ENCODE results near the gene CEP290.
A peak's percentile ranks its signal among the peaks of the same experiment; 100 is the strongest.
"Not testable (repeated sequence)": the region's sequence is repeated elsewhere in the genome, so short reads cannot be mapped to it uniquely, and the experiment has no call there.

Gene CEP290

DNA sequence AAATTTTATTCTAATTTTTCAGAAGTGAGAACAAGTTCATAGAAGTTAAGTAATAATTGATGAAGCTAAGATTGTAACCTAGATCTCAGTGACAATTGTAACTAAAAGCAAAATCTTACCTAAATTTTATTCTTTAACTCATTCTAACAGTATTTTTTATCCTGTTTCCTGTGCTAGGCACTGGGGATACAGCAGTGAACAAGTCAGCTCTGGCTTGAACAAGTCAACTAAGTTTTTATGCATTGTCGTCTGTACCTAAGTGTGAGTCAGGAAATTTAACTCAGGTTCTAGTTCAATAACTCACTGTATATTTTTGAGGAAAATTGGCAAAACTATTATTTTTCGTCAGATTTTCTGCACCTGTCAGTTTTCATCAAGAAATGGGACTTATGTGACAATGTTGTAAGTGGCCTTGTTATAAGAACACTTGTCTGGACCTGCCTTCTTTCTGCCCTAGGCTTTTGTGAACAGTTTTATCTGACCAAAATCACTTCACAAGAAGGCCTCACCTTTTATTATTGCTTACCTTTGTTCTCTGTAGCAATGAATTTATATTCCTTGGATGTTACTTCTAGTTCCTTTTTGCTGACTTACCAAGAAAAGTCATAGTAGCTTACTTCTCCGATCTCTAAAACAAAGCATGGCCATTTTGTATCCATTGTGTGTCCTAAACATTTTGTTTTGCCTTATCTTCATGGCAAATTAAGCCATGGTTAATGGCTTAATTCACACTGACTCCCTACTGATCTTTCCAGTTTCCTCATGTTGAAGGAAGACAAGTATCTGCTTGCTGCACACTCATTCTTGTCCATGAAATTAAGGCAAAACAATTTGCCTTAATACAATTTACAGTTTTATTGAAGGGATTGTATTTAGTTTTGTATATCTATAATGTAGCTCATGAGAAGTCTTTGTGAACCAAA is 2.9 kb upstream of the CEP290 start:
- no peak for TF ChIP-seq FOXM1 (IDR thresholded peaks at IDR 0.05; ENCODE audit: borderline replicate concordance)
- TF ChIP-seq L3MBTL2 (conservative IDR thresholded peaks at IDR 0.05) = no peak
- no peak for TF ChIP-seq CTBP1 (IDR thresholded peaks at IDR 0.05; ENCODE audit: borderline replicate concordance)
- TF ChIP-seq TARDBP (IDR thresholded peaks at IDR 0.05) = no peak
- TF ChIP-seq ZNF384 (IDR thresholded peaks at IDR 0.05) = no peak
- TF ChIP-seq NFRKB (IDR thresholded peaks at IDR 0.05) = no peak
- no peak for TF ChIP-seq BHLHE40 (IDR thresholded peaks at IDR 0.05; ENCODE audit: borderline replicate concordance)
- TF ChIP-seq LEF1 (IDR thresholded peaks at IDR 0.05; ENCODE audit: borderline replicate concordance) = no peak
- TF ChIP-seq FOXA1 (IDR thresholded peaks at IDR 0.05) = no peak
- TF ChIP-seq SP1 (IDR thresholded peaks at IDR 0.05) = no peak
- no peak for DNase-seq (ENCODE audit: extremely low spot score)
- POLR2A ChIA-PET = no interaction called here
- CTCF ChIA-PET = no interaction called here

- no peak for DNase-seq (ENCODE audit: extremely low spot score)
- CTCF ChIA-PET = no interaction called here
Observed at GRCh38 chr12:88144037-88144436, 2.1 kb upstream of the CEP290 start.

GRCh38 chr12:88142610-88142991 is 713 bp upstream of the CEP290 start:
- no peak for TF ChIP-seq ZNF384 (IDR thresholded peaks at IDR 0.05)
- TF ChIP-seq NFRKB (IDR thresholded peaks at IDR 0.05) = no peak
- no peak for TF ChIP-seq LEF1 (IDR thresholded peaks at IDR 0.05; ENCODE audit: borderline replicate concordance)
- TF ChIP-seq, protein P1, sequence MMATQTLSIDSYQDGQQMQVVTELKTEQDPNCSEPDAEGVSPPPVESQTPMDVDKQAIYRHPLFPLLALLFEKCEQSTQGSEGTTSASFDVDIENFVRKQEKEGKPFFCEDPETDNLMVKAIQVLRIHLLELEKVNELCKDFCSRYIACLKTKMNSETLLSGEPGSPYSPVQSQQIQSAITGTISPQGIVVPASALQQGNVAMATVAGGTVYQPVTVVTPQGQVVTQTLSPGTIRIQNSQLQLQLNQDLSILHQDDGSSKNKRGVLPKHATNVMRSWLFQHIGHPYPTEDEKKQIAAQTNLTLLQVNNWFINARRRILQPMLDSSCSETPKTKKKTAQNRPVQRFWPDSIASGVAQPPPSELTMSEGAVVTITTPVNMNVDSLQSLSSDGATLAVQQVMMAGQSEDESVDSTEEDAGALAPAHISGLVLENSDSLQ (IDR thresholded peaks at IDR 0.05) = no peak
- no peak for TF ChIP-seq FOXK2 (IDR thresholded peaks at IDR 0.05)
- no peak for TF ChIP-seq SP1 (IDR thresholded peaks at IDR 0.05)
- no peak for TF ChIP-seq L3MBTL2 (conservative IDR thresholded peaks at IDR 0.05)
- ChIA-PET POLR2A (interaction anchor here (0.9 to 1.7 kb wide), 6 partner anchors 11 to 437 kb away, joined by 3 to 5 read pairs (median 4); partner anchors contain the start of gene KITLG), CTCF (no interaction called here)
- peak; percentile 4 for DNase-seq (ENCODE audit: extremely low spot score)

More at GRCh38 chr12:88144037-88144436, 2.1 kb upstream of the CEP290 start:
- no peak for TF ChIP-seq CTBP1 (IDR thresholded peaks at IDR 0.05; ENCODE audit: borderline replicate concordance)
- no peak for TF ChIP-seq FOXA1 (IDR thresholded peaks at IDR 0.05)
- TF ChIP-seq L3MBTL2 (conservative IDR thresholded peaks at IDR 0.05) = no peak
- TF ChIP-seq ZNF384 (IDR thresholded peaks at IDR 0.05) = no peak
- TF ChIP-seq SP1 (IDR thresholded peaks at IDR 0.05) = no peak
- no peak for TF ChIP-seq SUZ12 (IDR thresholded peaks at IDR 0.05)
- POLR2A ChIA-PET = no interaction called here

DNA sequence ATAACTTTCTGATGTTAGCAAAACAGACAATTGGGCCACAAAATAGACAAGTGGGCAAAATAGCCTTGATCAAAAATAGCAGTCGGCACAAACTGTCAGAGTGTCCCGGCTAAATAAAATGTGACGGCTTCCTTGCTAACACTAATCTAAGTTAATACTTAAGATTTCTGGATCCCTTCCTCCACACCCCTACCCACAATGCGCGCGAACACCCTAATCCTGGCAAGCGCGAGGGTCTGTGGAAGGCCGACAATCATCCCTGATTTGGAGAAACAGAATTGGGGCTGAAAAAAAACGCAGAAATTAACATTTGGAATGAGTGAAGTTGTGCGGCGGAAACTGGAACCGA is 489 bp downstream of the CEP290 start:
- no peak for TF ChIP-seq BHLHE40 (IDR thresholded peaks at IDR 0.05; ENCODE audit: borderline replicate concordance)
- no peak for TF ChIP-seq FOXA1 (IDR thresholded peaks at IDR 0.05)
- TF ChIP-seq FOXK2 (IDR thresholded peaks at IDR 0.05) = no peak
- TF ChIP-seq FOXM1 (IDR thresholded peaks at IDR 0.05; ENCODE audit: borderline replicate concordance) = no peak
- TF ChIP-seq ZNF384 (IDR thresholded peaks at IDR 0.05) = no peak
- TF ChIP-seq, protein P1 (IDR thresholded peaks at IDR 0.05) = no peak
- TF ChIP-seq NFRKB (IDR thresholded peaks at IDR 0.05) = no peak
- no peak for TF ChIP-seq SUZ12 (IDR thresholded peaks at IDR 0.05)
- TF ChIP-seq ELF4 (IDR thresholded peaks at IDR 0.05) = no peak
- no peak for TF ChIP-seq LEF1 (IDR thresholded peaks at IDR 0.05; ENCODE audit: borderline replicate concordance)
- TF ChIP-seq HDGF (IDR thresholded peaks at IDR 0.05; ENCODE audit: borderline replicate concordance) = no peak
- TF ChIP-seq L3MBTL2 (conservative IDR thresholded peaks at IDR 0.05) = no peak
- TF ChIP-seq SP1 (IDR thresholded peaks at IDR 0.05) = no peak
- no peak for TF ChIP-seq ARNT (IDR thresholded peaks at IDR 0.05)
- TF ChIP-seq TARDBP (IDR thresholded peaks at IDR 0.05) = no peak
- no peak for TF ChIP-seq CTBP1 (IDR thresholded peaks at IDR 0.05; ENCODE audit: borderline replicate concordance)
- ChIA-PET POLR2A (interaction anchor here (0.9 to 1.7 kb wide), 6 partner anchors 10 to 437 kb away, joined by 3 to 5 read pairs (median 4); no protein-coding TSS in a partner anchor), CTCF (no interaction called here)
- no peak for DNase-seq (ENCODE audit: extremely low spot score)

- CTCF ChIA-PET; DNase-seq (ENCODE audit: extremely low spot score); POLR2A ChIA-PET: not testable (repeated sequence)
Observed at GRCh38 chr12:88139711-88140110, 2.2 kb downstream of the CEP290 start.

DNA sequence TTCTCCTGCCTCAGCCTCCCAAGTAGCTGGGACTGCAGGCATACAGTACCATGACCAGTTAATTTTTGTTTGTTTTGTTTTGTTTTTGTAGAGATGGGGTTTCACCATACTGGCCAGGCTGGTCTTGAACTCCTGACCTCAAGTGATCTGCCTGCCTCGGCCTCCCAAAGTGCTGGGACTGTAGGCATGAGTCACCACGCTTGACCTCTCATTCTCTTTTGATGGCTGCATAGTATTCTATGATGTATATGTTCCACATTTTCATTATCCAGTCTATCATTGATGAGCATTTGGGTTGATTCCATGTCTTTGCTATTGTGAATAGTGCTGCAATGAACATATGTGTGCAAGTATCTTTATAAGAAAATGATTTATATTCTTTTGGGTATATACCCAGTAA is 8.7 kb downstream of the CEP290 start:
- CTCF ChIA-PET; POLR2A ChIA-PET; DNase-seq (ENCODE audit: extremely low spot score): not testable (repeated sequence)

- DNase-seq (ENCODE audit: extremely low spot score) = no peak
- POLR2A ChIA-PET = no interaction called here
- CTCF ChIA-PET = no interaction called here
- TF ChIP-seq HDGF (IDR thresholded peaks at IDR 0.05; ENCODE audit: borderline replicate concordance) (no peak), FOXA1 (IDR thresholded peaks at IDR 0.05) (no peak), NFRKB (IDR thresholded peaks at IDR 0.05) (no peak), CTBP1 (IDR thresholded peaks at IDR 0.05; ENCODE audit: borderline replicate concordance) (no peak), L3MBTL2 (conservative IDR thresholded peaks at IDR 0.05) (no peak), TARDBP (IDR thresholded peaks at IDR 0.05) (no peak), SUZ12 (IDR thresholded peaks at IDR 0.05) (no peak), FOXK2 (IDR thresholded peaks at IDR 0.05) (no peak), LEF1 (IDR thresholded peaks at IDR 0.05; ENCODE audit: borderline replicate concordance) (no peak), ZNF384 (IDR thresholded peaks at IDR 0.05) (no peak), ELF4 (IDR thresholded peaks at IDR 0.05) (no peak), ARNT (IDR thresholded peaks at IDR 0.05) (no peak), FOXM1 (IDR thresholded peaks at IDR 0.05; ENCODE audit: borderline replicate concordance) (no peak), BHLHE40 (IDR thresholded peaks at IDR 0.05; ENCODE audit: borderline replicate concordance) (no peak), SP1 (IDR thresholded peaks at IDR 0.05) (no peak)
- TF ChIP-seq, protein P1 (IDR thresholded peaks at IDR 0.05) = no peak
Observed at GRCh38 chr12:88132392-88132791, 9.5 kb downstream of the CEP290 start.
